Panc1 (cell line): ENCODE measurements around the gene PCSK2. TPM values are rescaled to one million over a fixed set of nuclear protein-coding genes. Genes with fewer than 3 reads are reported as not detected.

ENCODE experiments used
- ATAC-seq: fragments of 200-7000 bp; cut with Tn5 transposase; 2 replicates; pipeline ENCODE4 v1.9.1; 2020; ENCODE audit warnings: mild to moderate bottlenecking, moderate library complexity
- BruUV-seq: library from RNA; stranded (reverse); fragments of 400-500 nt; replicated peaks from 2 replicates; lab custom pipeline; 2021; lab: Mats Ljungman, UMichigan
- CTCF ChIA-PET: fragments of 300-600 bp; sonication (Branson Sonifier 250); formaldehyde crosslinking; loops from one replicate; lab custom pipeline; 2022; ENCODE audit warnings: antibody characterized with exemption; lab: Charles Lee
- POLR2A ChIA-PET: fragments of 300-600 bp; sonication (Branson Sonifier 250); formaldehyde crosslinking; loops from one replicate; lab custom pipeline; 2022; ENCODE audit warnings: antibody characterized with exemption; lab: Charles Lee
- DNase-seq: peaks from one replicate; pipeline ENCODE4 v3.0.0-alpha.2; 2010; ENCODE audit warnings: low read depth, low spot score
- H3K27ac ChIP-seq: 2 replicates; pipeline ENCODE4 v1.5.1; 2011; ENCODE audit warnings: mild to moderate bottlenecking, low read length, inconsistent platforms
- H3K27me3 ChIP-seq: fragments of 200-500 bp; sonication (Bioruptor generic); 2 replicates; pipeline ENCODE4 v1.6.0; 2014; ENCODE audit warnings: low read length, inconsistent platforms; ENCODE audit not compliant: control insufficient read depth, insufficient read depth
- H3K36me3 ChIP-seq: fragments of 200-500 bp; sonication (Bioruptor generic); 2 replicates; pipeline ENCODE4 v1.5.1; 2014; ENCODE audit warnings: inconsistent platforms, mild to moderate bottlenecking, low read length, moderate library complexity; ENCODE audit not compliant: control insufficient read depth, insufficient read depth
- H3K4me1 ChIP-seq: 2 replicates; pipeline ENCODE4 v1.5.1; 2011; ENCODE audit warnings: inconsistent platforms, mild to moderate bottlenecking, low read length, moderate library complexity; ENCODE audit not compliant: control insufficient read depth, insufficient read depth
- H3K4me3 ChIP-seq, 2 experiments: 2 replicates each; pipeline ENCODE4 v1.5.1; 2011 to 2012; ENCODE audit warnings: low read depth in 2 of 2, low read length in 2 of 2, mild to moderate bottlenecking in 2 of 2, inconsistent platforms in 1 of 2, moderate library complexity in 1 of 2
- H3K9me3 ChIP-seq: fragments of 200-500 bp; sonication (Bioruptor generic); 2 replicates; pipeline ENCODE4 v1.5.1; 2014; ENCODE audit warnings: low read depth, mild to moderate bottlenecking, inconsistent platforms, low read length, moderate library complexity; ENCODE audit not compliant: control insufficient read depth, insufficient read depth
- POLR2AphosphoS5 ChIP-seq: IDR thresholded peaks from 2 replicates; pipeline ENCODE4 v1.6.1; 2012; ENCODE audit warnings: mild to moderate bottlenecking, low read depth, low read length, moderate library complexity
- SIN3A ChIP-seq: IDR thresholded peaks from 2 replicates; pipeline ENCODE4 v1.6.1; 2012; ENCODE audit warnings: low read depth, mild to moderate bottlenecking, low read length, moderate library complexity, borderline replicate concordance; ENCODE audit not compliant: insufficient read depth
- TCF7L2 ChIP-seq: IDR thresholded peaks from 2 replicates; pipeline ENCODE4 v1.6.1; 2011; ENCODE audit warnings: mild to moderate bottlenecking, low read depth, low read length, inconsistent platforms
- in situ Hi-C: cut with HindIII; loops from 2 replicates; pipeline ENCODE4 v1.10.0; 2016; ENCODE audit warnings: low sequenced_read_pairs, low pct_unique_long_range_greater_than_20kb
- intact Hi-C: fragments of 100-400 bp; cut with micrococcal nuclease; formaldehyde crosslinking; loops from one replicate; pipeline ENCODE4 v1.10.0; 2022; ENCODE audit not compliant: unreplicated experiment
- total RNA-seq: library from RNA; stranded (reverse); gene quantifications from one replicate; pipeline ENCODE4 v1.2.1, GENCODE V29; 2021; ENCODE audit not compliant: unreplicated experiment
- TF ChIP-seq, protein P1 (sequence below), 2 experiments: IDR thresholded peaks; 2 replicates each; pipeline ENCODE4 v1.6.1; 2011 to 2012; ENCODE audit warnings: low read depth in 2 of 2, control low read depth in 1 of 2, low read length in 1 of 2, mild to moderate bottlenecking in 1 of 2, moderate library complexity in 1 of 2; ENCODE audit not compliant: insufficient read depth in 1 of 2
- TF ChIP-seq, protein P2 (sequence below): fragments of 450-650 bp; IDR thresholded peaks from 2 replicates; pipeline ENCODE4 v1.5.1; 2017; ENCODE audit warnings: mild to moderate bottlenecking

PCSK2 gene
- total RNA-seq, 1 experiment from 2014 or later = not detected

DNA sequence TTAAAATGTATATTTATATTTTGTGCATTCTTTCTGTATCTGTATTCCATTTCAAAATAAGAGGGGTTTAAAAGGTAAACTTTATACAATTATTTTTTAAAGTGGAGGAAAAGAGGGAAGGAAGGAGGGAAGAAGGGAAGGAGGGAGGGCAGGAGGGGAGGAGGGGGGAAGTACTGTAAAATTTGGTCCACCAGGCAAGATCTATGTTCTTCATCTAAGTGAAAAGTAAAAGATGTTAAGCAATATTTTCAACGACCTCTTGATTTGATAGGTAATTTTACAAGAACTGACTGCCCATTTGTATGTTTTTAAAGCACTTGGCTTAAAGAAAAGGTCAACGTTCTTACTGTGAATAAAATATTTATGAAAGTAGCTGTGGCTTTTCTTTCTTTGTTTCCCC lies 29.8 kb upstream of the PCSK2 start:
- no peak for DNase-seq
- peaks cover 6% of the 10 kb centered on the region for H3K27me3 ChIP-seq
- no peaks in the 10 kb centered on the region for H3K4me1 ChIP-seq
- ChIA-PET POLR2A (no interaction called here), CTCF (no interaction called here)
- no peaks in the 10 kb centered on the region for H3K36me3 ChIP-seq
- BruUV-seq = no TSS peak
- no peak overlapping the region for H3K27ac ChIP-seq
- no peaks in the 10 kb centered on the region for H3K9me3 ChIP-seq
- in situ Hi-C loops (no loop called here), intact Hi-C loops (no loop called here)
- no peak for ATAC-seq
- H3K4me3 ChIP-seq = no peak overlapping the region
- no peak for TF ChIP-seq TCF7L2
- TF ChIP-seq SIN3A = no peak
- TF ChIP-seq, protein P1, sequence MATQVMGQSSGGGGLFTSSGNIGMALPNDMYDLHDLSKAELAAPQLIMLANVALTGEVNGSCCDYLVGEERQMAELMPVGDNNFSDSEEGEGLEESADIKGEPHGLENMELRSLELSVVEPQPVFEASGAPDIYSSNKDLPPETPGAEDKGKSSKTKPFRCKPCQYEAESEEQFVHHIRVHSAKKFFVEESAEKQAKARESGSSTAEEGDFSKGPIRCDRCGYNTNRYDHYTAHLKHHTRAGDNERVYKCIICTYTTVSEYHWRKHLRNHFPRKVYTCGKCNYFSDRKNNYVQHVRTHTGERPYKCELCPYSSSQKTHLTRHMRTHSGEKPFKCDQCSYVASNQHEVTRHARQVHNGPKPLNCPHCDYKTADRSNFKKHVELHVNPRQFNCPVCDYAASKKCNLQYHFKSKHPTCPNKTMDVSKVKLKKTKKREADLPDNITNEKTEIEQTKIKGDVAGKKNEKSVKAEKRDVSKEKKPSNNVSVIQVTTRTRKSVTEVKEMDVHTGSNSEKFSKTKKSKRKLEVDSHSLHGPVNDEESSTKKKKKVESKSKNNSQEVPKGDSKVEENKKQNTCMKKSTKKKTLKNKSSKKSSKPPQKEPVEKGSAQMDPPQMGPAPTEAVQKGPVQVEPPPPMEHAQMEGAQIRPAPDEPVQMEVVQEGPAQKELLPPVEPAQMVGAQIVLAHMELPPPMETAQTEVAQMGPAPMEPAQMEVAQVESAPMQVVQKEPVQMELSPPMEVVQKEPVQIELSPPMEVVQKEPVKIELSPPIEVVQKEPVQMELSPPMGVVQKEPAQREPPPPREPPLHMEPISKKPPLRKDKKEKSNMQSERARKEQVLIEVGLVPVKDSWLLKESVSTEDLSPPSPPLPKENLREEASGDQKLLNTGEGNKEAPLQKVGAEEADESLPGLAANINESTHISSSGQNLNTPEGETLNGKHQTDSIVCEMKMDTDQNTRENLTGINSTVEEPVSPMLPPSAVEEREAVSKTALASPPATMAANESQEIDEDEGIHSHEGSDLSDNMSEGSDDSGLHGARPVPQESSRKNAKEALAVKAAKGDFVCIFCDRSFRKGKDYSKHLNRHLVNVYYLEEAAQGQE (IDR thresholded peaks at IDR 0.05; ENCODE audit: insufficient read depth in 1 of 2, low read depth in 2 of 2, low read length in 1 of 2) = no peak
- TF ChIP-seq, protein P2, sequence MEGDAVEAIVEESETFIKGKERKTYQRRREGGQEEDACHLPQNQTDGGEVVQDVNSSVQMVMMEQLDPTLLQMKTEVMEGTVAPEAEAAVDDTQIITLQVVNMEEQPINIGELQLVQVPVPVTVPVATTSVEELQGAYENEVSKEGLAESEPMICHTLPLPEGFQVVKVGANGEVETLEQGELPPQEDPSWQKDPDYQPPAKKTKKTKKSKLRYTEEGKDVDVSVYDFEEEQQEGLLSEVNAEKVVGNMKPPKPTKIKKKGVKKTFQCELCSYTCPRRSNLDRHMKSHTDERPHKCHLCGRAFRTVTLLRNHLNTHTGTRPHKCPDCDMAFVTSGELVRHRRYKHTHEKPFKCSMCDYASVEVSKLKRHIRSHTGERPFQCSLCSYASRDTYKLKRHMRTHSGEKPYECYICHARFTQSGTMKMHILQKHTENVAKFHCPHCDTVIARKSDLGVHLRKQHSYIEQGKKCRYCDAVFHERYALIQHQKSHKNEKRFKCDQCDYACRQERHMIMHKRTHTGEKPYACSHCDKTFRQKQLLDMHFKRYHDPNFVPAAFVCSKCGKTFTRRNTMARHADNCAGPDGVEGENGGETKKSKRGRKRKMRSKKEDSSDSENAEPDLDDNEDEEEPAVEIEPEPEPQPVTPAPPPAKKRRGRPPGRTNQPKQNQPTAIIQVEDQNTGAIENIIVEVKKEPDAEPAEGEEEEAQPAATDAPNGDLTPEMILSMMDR = no peak
- no peak for TF ChIP-seq POLR2AphosphoS5

DNA sequence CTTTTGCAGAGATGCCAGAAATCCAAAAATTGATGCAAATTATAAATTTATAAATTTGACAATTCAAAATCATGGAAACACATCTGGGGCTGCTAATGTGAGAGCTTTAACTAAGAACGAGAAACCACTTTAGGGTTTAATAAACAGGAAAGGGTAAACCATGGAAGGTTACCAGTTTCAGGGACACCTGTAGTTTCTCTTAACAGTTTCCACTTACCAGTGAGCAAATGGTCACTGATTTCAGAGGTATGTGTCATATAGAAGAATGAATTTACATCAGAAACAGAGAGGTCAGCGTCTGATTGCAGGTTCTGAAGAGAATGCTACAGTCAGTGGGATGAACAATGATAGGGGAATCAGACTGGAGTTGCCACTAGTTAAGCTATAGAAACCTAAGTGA lies 24.8 kb upstream of the PCSK2 start:
- no peak overlapping the region for H3K4me3 ChIP-seq
- ATAC-seq (no peak), DNase-seq (no peak)
- ChIA-PET POLR2A (no interaction called here), CTCF (no interaction called here)
- H3K9me3 ChIP-seq = no peaks in the 10 kb centered on the region
- H3K36me3 ChIP-seq = no peaks in the 10 kb centered on the region
- TF ChIP-seq, protein P1 (IDR thresholded peaks at IDR 0.05; ENCODE audit: insufficient read depth in 1 of 2, low read depth in 2 of 2, low read length in 1 of 2) = no peak
- TF ChIP-seq POLR2AphosphoS5 = no peak
- no peak for TF ChIP-seq SIN3A
- TF ChIP-seq TCF7L2 = no peak
- TF ChIP-seq, protein P2 = no peak
- H3K27ac ChIP-seq = no peak overlapping the region
- intact Hi-C loops = no loop called here
- BruUV-seq = no TSS peak
- H3K4me1 ChIP-seq = no peaks in the 10 kb centered on the region
- in situ Hi-C loops = no loop called here
- peaks cover 25% of the 10 kb centered on the region for H3K27me3 ChIP-seq
